Measurements from ENCODE around the gene TTC23. TPM values are rescaled to one million over a fixed set of nuclear protein-coding genes. Genes with fewer than 3 reads are reported as not detected.

The TTC23 gene
- total and polyA plus RNA-seq, 2 donors (not counting 3 experiments of a cell fraction or from before 2014, with no cell fraction given): 4.1 to 27.3 TPM

DNA sequence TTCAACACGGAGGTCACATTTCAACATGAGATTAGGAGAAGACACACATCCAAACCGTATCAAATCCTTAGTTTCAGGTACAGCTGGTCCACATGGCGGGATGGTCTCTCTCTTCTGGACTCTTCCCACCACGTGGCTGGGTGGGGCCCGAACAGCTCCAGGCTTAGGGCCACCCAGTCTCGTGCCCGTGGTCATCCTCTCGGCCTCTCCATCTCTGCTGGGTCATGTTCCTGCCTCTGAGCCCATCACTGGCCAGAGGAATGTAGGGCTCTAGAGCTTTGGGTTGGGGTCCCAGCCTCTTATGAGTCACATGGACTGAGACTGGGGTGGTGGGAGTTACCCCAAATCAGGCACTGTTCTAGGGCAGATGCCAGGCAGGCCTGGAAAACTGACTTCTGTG, 132.3 kb downstream of the TTC23 start:
- Histone ChIP-seq H3K9me1 (replicated peaks; ENCODE audit: control insufficient read depth, extremely low read depth, insufficient read depth, low read length) (no peaks in the 10 kb centered on the region), H3K36me3 (ENCODE audit: control insufficient read depth in 2 of 2, extremely low read depth in 1 of 2, insufficient read depth in 2 of 2, low read length in 2 of 2) (no peaks in the 10 kb centered on the region), H3K9me3 (replicated peaks; ENCODE audit: control insufficient read depth, insufficient read depth, low read length) (no peaks in the 10 kb centered on the region), H3K27me3 (ENCODE audit: control insufficient read depth in 2 of 2, insufficient read depth in 2 of 2, low read length in 2 of 2) (no peaks in the 10 kb centered on the region), H3K9ac (replicated peaks; ENCODE audit: extremely low read depth, insufficient read depth, low read length) (no peak overlapping the region), H3K4me2 (ENCODE audit: insufficient read depth, low read length) (no peak overlapping the region), H3K79me2 (ENCODE audit: control insufficient read depth, insufficient read depth, low read length) (no peaks in the 10 kb centered on the region), H4K20me1 (replicated peaks; ENCODE audit: control insufficient read depth, extremely low read depth, insufficient read depth, low read length) (no peaks in the 10 kb centered on the region), H3K4me1 (ENCODE audit: control insufficient read depth, extremely low read depth, insufficient read depth, low read length) (no peaks in the 10 kb centered on the region), H3K27ac (ENCODE audit: insufficient read depth, low read depth, low read length) (no peak overlapping the region), H3K4me3 (replicated peaks in 1 of 3; ENCODE audit: insufficient read depth in 1 of 3, low read depth in 1 of 3, low read length in 3 of 3) (no peak overlapping the region), H2AFZ (ENCODE audit: low read depth, low read length) (no peak overlapping the region)
- TF ChIP-seq FOS (IDR thresholded peaks at IDR 0.05; ENCODE audit: borderline replicate concordance, insufficient read depth, low read length) (no peak), JUN (IDR thresholded peaks at IDR 0.05; ENCODE audit: borderline replicate concordance, insufficient read depth, insufficient read length, low read depth) (no peak), EZH2 (IDR thresholded peaks at IDR 0.05; ENCODE audit: borderline replicate concordance, low read depth, low read length, severe bottlenecking) (no peak), MYC (IDR thresholded peaks at IDR 0.05; ENCODE audit: low read depth, low read length) (no peak), POLR2A (IDR thresholded peaks at IDR 0.05; ENCODE audit: low read depth, low read length) (no peak), GATA2 (IDR thresholded peaks at IDR 0.05; ENCODE audit: insufficient read depth, insufficient read length, low read depth, low read length) (no peak), POLR2AphosphoS5 (IDR thresholded peaks at IDR 0.05; ENCODE audit: insufficient read depth, low read depth, low read length) (no peak)
- TF ChIP-seq, protein P1, sequence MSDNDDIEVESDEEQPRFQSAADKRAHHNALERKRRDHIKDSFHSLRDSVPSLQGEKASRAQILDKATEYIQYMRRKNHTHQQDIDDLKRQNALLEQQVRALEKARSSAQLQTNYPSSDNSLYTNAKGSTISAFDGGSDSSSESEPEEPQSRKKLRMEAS (IDR thresholded peaks at IDR 0.05; ENCODE audit: insufficient read depth, insufficient read length): no peak
- TF ChIP-seq, protein P2, sequence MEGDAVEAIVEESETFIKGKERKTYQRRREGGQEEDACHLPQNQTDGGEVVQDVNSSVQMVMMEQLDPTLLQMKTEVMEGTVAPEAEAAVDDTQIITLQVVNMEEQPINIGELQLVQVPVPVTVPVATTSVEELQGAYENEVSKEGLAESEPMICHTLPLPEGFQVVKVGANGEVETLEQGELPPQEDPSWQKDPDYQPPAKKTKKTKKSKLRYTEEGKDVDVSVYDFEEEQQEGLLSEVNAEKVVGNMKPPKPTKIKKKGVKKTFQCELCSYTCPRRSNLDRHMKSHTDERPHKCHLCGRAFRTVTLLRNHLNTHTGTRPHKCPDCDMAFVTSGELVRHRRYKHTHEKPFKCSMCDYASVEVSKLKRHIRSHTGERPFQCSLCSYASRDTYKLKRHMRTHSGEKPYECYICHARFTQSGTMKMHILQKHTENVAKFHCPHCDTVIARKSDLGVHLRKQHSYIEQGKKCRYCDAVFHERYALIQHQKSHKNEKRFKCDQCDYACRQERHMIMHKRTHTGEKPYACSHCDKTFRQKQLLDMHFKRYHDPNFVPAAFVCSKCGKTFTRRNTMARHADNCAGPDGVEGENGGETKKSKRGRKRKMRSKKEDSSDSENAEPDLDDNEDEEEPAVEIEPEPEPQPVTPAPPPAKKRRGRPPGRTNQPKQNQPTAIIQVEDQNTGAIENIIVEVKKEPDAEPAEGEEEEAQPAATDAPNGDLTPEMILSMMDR (IDR thresholded peaks at IDR 0.05; ENCODE audit: extremely low read depth in 1 of 2, insufficient read depth in 1 of 2, low read depth in 1 of 2, low read length in 2 of 2): no peak
- FAIRE-seq (no peak), DNase-seq (ENCODE audit: low read depth, low spot score) (no peak)
- dilution Hi-C loops (cut with MboI; ENCODE audit: extremely low pct_ligation_motif_present, low sequenced_read_pairs): no loop called here
- CTCF ChIA-PET: interaction anchor here (1.0 to 1.7 kb wide), 2 partner anchors 12 to 17 kb away, joined by 4 to 6 read pairs; partner anchors contain the start of gene SYNM
- no TSS peak for BruUV-seq (replicated peaks)
- POLR2A ChIA-PET: no interaction called here
- intact Hi-C loops (cut with micrococcal nuclease): no loop called here

Measured in endothelial cell of umbilical vein (primary cell).